Embryonic facial prominence (tissue), 1 donor: ENCODE results near the gene LEKR1.

Source experiments
- DNase-seq: peaks from one replicate; pipeline ENCODE4 v3.0.0-alpha.2; 2016; ENCODE audit errors: extremely low spot score

The LEKR1 gene

GRCh38 chr3:156978481-156978961 is 152.4 kb downstream of the LEKR1 start:
- DNase-seq, result no peak

GRCh38 chr3:156981005-156981404 is 154.9 kb downstream of the LEKR1 start:
- DNase-seq, result no peak

- DNase-seq, result no peak
Measured at GRCh38 chr3:156983559-156983958, 157.4 kb downstream of the LEKR1 start.

GRCh38 chr3:156985711-156986110 is 159.6 kb downstream of the LEKR1 start:
- DNase-seq, result no peak

GRCh38 chr3:156987946-156988345 is 161.8 kb downstream of the LEKR1 start:
- no peak for DNase-seq

- DNase-seq, result no peak
Measured at GRCh38 chr3:156997351-156997750, 171.2 kb downstream of the LEKR1 start.

GRCh38 chr3:157001221-157001957 is 175.2 kb downstream of the LEKR1 start:
- DNase-seq, result no peak

GRCh38 chr3:157021679-157022078 is 195.5 kb downstream of the LEKR1 start:
- no peak for DNase-seq

GRCh38 chr3:157023226-157023625 is 197.1 kb downstream of the LEKR1 start:
- DNase-seq, result no peak

GRCh38 chr3:157026091-157026490 is 199.9 kb downstream of the LEKR1 start:
- no peak for DNase-seq

- DNase-seq, result no peak
Measured at GRCh38 chr3:157027861-157028745, 201.9 kb downstream of the LEKR1 start.

- DNase-seq, result no peak
Measured at GRCh38 chr3:157029365-157029790, 203.2 kb downstream of the LEKR1 start.

GRCh38 chr3:157030712-157031111 is 204.6 kb downstream of the LEKR1 start:
- no peak for DNase-seq

GRCh38 chr3:157033001-157033400 is 206.8 kb downstream of the LEKR1 start:
- DNase-seq, result no peak

GRCh38 chr3:157040456-157040855 is 214.3 kb downstream of the LEKR1 start:
- no peak for DNase-seq

- DNase-seq, result no peak
Measured at GRCh38 chr3:157042226-157042625, 216.1 kb downstream of the LEKR1 start.

- no peak for DNase-seq
Measured at GRCh38 chr3:157043771-157044170, 217.6 kb downstream of the LEKR1 start.

GRCh38 chr3:157045238-157045850 is 219.2 kb downstream of the LEKR1 start:
- no peak for DNase-seq

GRCh38 chr3:157046520-157046919 is 220.4 kb downstream of the LEKR1 start:
- no peak for DNase-seq

- no peak for DNase-seq
Measured at GRCh38 chr3:157051055-157051454, 224.9 kb downstream of the LEKR1 start.

GRCh38 chr3:157051591-157051990 is 225.4 kb downstream of the LEKR1 start:
- no peak for DNase-seq

GRCh38 chr3:157056035-157056434 is 229.9 kb downstream of the LEKR1 start:
- no peak for DNase-seq
